WTC11 (cell line): ENCODE results near the gene TSPAN18. TPM values are rescaled to one million over a fixed set of nuclear protein-coding genes. Genes with fewer than 3 reads are reported as not detected.
"Not testable (repeated sequence)": the region's sequence is repeated elsewhere in the genome, so short reads cannot be mapped to it uniquely, and the experiment has no call there.

Experiments
- ATAC-seq: fragments of 200-7000 bp; cut with Tn5 transposase; 2 replicates; pipeline ENCODE4 v1.10.0; 2021; ENCODE audit warnings: mild to moderate bottlenecking, moderate library complexity
- CTCF ChIA-PET: fragments of 300-600 bp; sonication (Branson Sonifier 250); formaldehyde crosslinking; loops from one replicate; lab custom pipeline; 2021; ENCODE audit warnings: antibody characterized with exemption; lab: Charles Lee
- POLR2A ChIA-PET: fragments of 350-600 bp; sonication (Branson Sonifier 250); formaldehyde crosslinking; loops from one replicate; lab custom pipeline; 2021; ENCODE audit warnings: antibody characterized with exemption; lab: Charles Lee
- DNase-seq: peaks from one replicate; pipeline ENCODE4 v3.0.0; 2021; ENCODE audit warnings: low spot score
- H3K27ac Mint-ChIP-seq: 2 replicates; pipeline ENCODE4 v1.8.0; 2021; ENCODE audit warnings: mixed read lengths
- H3K27me3 Mint-ChIP-seq: 2 replicates; pipeline ENCODE4 v1.8.0; 2021; ENCODE audit warnings: low read depth, mild to moderate bottlenecking, moderate library complexity, mixed read lengths
- H3K36me3 Mint-ChIP-seq: 2 replicates; pipeline ENCODE4 v1.8.0; 2021; ENCODE audit warnings: mixed read lengths
- H3K4me1 Mint-ChIP-seq: 2 replicates; pipeline ENCODE4 v1.8.0; 2022; ENCODE audit warnings: mixed read lengths
- H3K4me3 Mint-ChIP-seq: 2 replicates; pipeline ENCODE4 v1.8.0; 2021; ENCODE audit warnings: mild to moderate bottlenecking, moderate library complexity, mixed read lengths
- H3K9me3 Mint-ChIP-seq: 2 replicates; pipeline ENCODE4 v1.8.0; 2021; ENCODE audit warnings: mixed read lengths
- CREM ChIP-seq: sonication (generic); formaldehyde crosslinking; IDR thresholded peaks from 2 replicates; pipeline ENCODE4 v1.8.1; 2022; ENCODE audit warnings: mild to moderate bottlenecking, missing genetic modification reagents, moderate library complexity
- CTCF ChIP-seq: fragments of 200-600 bp; IDR thresholded peaks from 2 replicates; pipeline ENCODE4 v1.8.0; 2022; ENCODE audit warnings: antibody characterized with exemption
- EMX1 ChIP-seq: fragments of 250-450 bp; sonication (Bioruptor Pico); IDR thresholded peaks from 2 replicates; pipeline ENCODE4 v1.8.0; 2021; ENCODE audit warnings: mild to moderate bottlenecking
- GRHL2 ChIP-seq: fragments of 250-450 bp; sonication (Bioruptor Pico); IDR thresholded peaks from 2 replicates; pipeline ENCODE4 v1.8.0; 2022; ENCODE audit warnings: mild to moderate bottlenecking, moderate library complexity; ENCODE audit not compliant: insufficient replicate concordance, severe bottlenecking
- NR3C1 ChIP-seq: sonication (generic); formaldehyde crosslinking; conservative IDR thresholded peaks from 2 replicates; pipeline ENCODE4 v1.8.1; 2023; ENCODE audit warnings: low read depth, mild to moderate bottlenecking, missing genetic modification reagents
- ZBTB21 ChIP-seq: sonication (generic); formaldehyde crosslinking; IDR thresholded peaks from 2 replicates; pipeline ENCODE4 v1.8.1; 2023; ENCODE audit warnings: mild to moderate bottlenecking, missing genetic modification reagents, borderline replicate concordance
- ZBTB43 ChIP-seq: sonication (generic); formaldehyde crosslinking; IDR thresholded peaks from 2 replicates; pipeline ENCODE4 v1.8.1; 2023; ENCODE audit warnings: mild to moderate bottlenecking, missing genetic modification reagents
- ZNF121 ChIP-seq: sonication (generic); formaldehyde crosslinking; IDR thresholded peaks from 2 replicates; pipeline ENCODE4 v1.8.0; 2023; ENCODE audit warnings: missing genetic modification reagents
- ZNF138 ChIP-seq: sonication (generic); formaldehyde crosslinking; conservative IDR thresholded peaks from 2 replicates; pipeline ENCODE4 v1.8.1; 2022; ENCODE audit warnings: mild to moderate bottlenecking, moderate library complexity, missing genetic modification reagents
- ZNF263 ChIP-seq: sonication (generic); formaldehyde crosslinking; IDR thresholded peaks from 2 replicates; pipeline ENCODE4 v1.8.1; 2022; ENCODE audit warnings: low read depth, mild to moderate bottlenecking, moderate library complexity, missing genetic modification reagents
- ZNF317 ChIP-seq: sonication (generic); formaldehyde crosslinking; IDR thresholded peaks from 2 replicates; pipeline ENCODE4 v1.8.1; 2023; ENCODE audit warnings: low read depth, mild to moderate bottlenecking, moderate library complexity, missing genetic modification reagents, borderline replicate concordance
- ZNF396 ChIP-seq: fragments of 250-450 bp; sonication (Bioruptor Pico); IDR thresholded peaks from 2 replicates; pipeline ENCODE4 v1.8.0; 2021; ENCODE audit warnings: mild to moderate bottlenecking, moderate library complexity, borderline replicate concordance
- ZNF423 ChIP-seq: fragments of 250-450 bp; sonication (Bioruptor Pico); IDR thresholded peaks from 2 replicates; pipeline ENCODE4 v2.1.2; 2022; ENCODE audit warnings: mild to moderate bottlenecking, moderate library complexity
- total RNA-seq: library from RNA; stranded (reverse); gene quantifications from 3 replicates; pipeline ENCODE4 v1.2.3, GENCODE V29; 2021
- TF ChIP-seq, protein P1 (sequence below): fragments of 250-450 bp; sonication (Bioruptor Pico); conservative IDR thresholded peaks from 2 replicates; pipeline ENCODE4 v1.9.0; 2021; ENCODE audit warnings: mild to moderate bottlenecking
- TF ChIP-seq, protein P2 (sequence below): sonication (generic); formaldehyde crosslinking; IDR thresholded peaks from 2 replicates; pipeline ENCODE4 v1.8.1; 2023; ENCODE audit warnings: mild to moderate bottlenecking, missing genetic modification reagents, borderline replicate concordance
- TF ChIP-seq, protein P3 (sequence below): sonication (generic); formaldehyde crosslinking; conservative IDR thresholded peaks from 2 replicates; pipeline ENCODE4 v1.8.1; 2023; ENCODE audit warnings: mild to moderate bottlenecking, low read depth, missing genetic modification reagents, moderate library complexity

The TSPAN18 gene
- total RNA-seq, 1 experiment from 2014 or later: 44.7 TPM

- TF ChIP-seq, protein P1, sequence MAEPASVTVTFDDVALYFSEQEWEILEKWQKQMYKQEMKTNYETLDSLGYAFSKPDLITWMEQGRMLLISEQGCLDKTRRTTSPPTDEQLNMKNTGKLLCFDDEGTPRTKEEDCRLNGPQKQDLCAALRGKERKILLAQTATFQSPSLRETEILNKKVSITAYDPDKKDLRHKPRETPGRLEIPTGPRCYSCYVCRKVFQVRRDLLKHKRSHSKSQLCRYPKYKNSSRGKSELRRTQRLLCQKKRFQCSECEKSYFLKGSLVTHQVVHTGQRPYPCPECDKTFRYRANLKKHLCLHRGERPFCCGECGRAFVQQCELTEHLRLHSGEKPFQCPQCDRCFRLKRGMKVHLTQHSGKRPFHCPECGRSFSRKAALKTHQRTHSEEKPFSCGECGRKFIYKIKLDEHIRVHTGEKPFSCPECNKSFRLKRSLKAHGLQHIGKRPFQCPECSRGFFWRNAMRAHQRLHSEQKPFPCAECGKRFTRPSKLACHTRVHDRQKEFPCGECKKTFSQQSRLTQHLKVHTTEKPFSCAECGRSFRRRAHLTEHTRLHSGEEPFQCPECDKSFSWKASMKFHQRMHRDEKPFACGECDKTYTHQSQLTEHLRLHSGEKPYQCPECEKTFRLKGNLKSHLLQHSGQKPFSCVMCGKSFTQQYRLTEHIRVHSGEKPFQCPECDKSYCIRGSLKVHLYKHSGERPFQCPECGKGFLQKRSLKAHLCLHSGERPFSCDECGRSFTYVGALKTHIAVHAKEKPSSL (CRISPR knock-in tag): no peak
- TF ChIP-seq ZNF423 (CRISPR knock-in tag) (no peak), ZNF121 (CRISPR knock-in tag) (no peak), ZBTB43 (CRISPR knock-in tag) (no peak), EMX1 (no peak), NR3C1 (no peak), CTCF (no peak), CREM (CRISPR knock-in tag) (no peak), ZNF263 (no peak), GRHL2 (CRISPR knock-in tag) (no peak), ZNF317 (no peak), ZBTB21 (CRISPR knock-in tag) (no peak), ZNF396 (no peak), ZNF138 (CRISPR knock-in tag) (no peak)
- TF ChIP-seq, protein P2, sequence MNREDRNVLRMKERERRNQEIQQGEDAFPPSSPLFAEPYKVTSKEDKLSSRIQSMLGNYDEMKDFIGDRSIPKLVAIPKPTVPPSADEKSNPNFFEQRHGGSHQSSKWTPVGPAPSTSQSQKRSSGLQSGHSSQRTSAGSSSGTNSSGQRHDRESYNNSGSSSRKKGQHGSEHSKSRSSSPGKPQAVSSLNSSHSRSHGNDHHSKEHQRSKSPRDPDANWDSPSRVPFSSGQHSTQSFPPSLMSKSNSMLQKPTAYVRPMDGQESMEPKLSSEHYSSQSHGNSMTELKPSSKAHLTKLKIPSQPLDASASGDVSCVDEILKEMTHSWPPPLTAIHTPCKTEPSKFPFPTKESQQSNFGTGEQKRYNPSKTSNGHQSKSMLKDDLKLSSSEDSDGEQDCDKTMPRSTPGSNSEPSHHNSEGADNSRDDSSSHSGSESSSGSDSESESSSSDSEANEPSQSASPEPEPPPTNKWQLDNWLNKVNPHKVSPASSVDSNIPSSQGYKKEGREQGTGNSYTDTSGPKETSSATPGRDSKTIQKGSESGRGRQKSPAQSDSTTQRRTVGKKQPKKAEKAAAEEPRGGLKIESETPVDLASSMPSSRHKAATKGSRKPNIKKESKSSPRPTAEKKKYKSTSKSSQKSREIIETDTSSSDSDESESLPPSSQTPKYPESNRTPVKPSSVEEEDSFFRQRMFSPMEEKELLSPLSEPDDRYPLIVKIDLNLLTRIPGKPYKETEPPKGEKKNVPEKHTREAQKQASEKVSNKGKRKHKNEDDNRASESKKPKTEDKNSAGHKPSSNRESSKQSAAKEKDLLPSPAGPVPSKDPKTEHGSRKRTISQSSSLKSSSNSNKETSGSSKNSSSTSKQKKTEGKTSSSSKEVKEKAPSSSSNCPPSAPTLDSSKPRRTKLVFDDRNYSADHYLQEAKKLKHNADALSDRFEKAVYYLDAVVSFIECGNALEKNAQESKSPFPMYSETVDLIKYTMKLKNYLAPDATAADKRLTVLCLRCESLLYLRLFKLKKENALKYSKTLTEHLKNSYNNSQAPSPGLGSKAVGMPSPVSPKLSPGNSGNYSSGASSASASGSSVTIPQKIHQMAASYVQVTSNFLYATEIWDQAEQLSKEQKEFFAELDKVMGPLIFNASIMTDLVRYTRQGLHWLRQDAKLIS (CRISPR knock-in tag): no peak
- TF ChIP-seq, protein P3, sequence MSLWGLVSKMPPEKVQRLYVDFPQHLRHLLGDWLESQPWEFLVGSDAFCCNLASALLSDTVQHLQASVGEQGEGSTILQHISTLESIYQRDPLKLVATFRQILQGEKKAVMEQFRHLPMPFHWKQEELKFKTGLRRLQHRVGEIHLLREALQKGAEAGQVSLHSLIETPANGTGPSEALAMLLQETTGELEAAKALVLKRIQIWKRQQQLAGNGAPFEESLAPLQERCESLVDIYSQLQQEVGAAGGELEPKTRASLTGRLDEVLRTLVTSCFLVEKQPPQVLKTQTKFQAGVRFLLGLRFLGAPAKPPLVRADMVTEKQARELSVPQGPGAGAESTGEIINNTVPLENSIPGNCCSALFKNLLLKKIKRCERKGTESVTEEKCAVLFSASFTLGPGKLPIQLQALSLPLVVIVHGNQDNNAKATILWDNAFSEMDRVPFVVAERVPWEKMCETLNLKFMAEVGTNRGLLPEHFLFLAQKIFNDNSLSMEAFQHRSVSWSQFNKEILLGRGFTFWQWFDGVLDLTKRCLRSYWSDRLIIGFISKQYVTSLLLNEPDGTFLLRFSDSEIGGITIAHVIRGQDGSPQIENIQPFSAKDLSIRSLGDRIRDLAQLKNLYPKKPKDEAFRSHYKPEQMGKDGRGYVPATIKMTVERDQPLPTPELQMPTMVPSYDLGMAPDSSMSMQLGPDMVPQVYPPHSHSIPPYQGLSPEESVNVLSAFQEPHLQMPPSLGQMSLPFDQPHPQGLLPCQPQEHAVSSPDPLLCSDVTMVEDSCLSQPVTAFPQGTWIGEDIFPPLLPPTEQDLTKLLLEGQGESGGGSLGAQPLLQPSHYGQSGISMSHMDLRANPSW: no peak
- TF ChIP-seq, all 79 proteins: peak for 0
These were observed 143.9 kb downstream of the TSPAN18 start (continued) for GRCh38 chr11:44870615-44871176.

- H3K36me3 Mint-ChIP-seq, H3K27ac Mint-ChIP-seq, CTCF ChIA-PET, ATAC-seq, H3K9me3 Mint-ChIP-seq, DNase-seq, H3K4me3 Mint-ChIP-seq, H3K27me3 Mint-ChIP-seq, H3K4me1 Mint-ChIP-seq, POLR2A ChIA-PET: not testable (repeated sequence)
These were observed 144.9 kb downstream of the TSPAN18 start for GRCh38 chr11:44871682-44872081.
